Heart left ventricle (tissue), 16 donors: Measurements from ENCODE around the gene ZNF804B. TPM values are rescaled to one million over a fixed set of nuclear protein-coding genes. Genes with fewer than 3 reads are reported as not detected.

ENCODE experiments used
- ATAC-seq, 4 donors: fragments of 200-7000 bp; cut with Tn5 transposase; one replicate each; pipeline ENCODE4 v1.9.1; 2020 to 2022; ENCODE audit warnings: moderate library complexity in 4 of 4, mild to moderate bottlenecking in 3 of 4, moderate number of reproducible peaks in 1 of 4
- DNase-seq, 5 donors: peaks; one replicate each; pipeline ENCODE4 v3.0.0-alpha.2; 2020
- H3K27ac ChIP-seq, 12 donors: fragments of 200-600 bp; sonication (generic) in 4 of 12; one replicate each; pipeline versions ENCODE4 v1.5.0 to v1.8.0; 2016 to 2022; ENCODE audit warnings: mild to moderate bottlenecking in 2 of 12
- H3K27me3 ChIP-seq, 9 donors: fragments of 200-600 bp; sonication (generic) in 2 of 9; one replicate each; pipeline versions ENCODE4 v1.5.1 to v1.8.0; 2016 to 2022; ENCODE audit warnings: mild to moderate bottlenecking in 3 of 9
- H3K36me3 ChIP-seq, 9 donors: fragments of 200-600 bp; sonication (generic) in 2 of 9; one replicate each; pipeline versions ENCODE4 v1.5.0 to v1.8.0; 2018 to 2022; ENCODE audit warnings: mild to moderate bottlenecking in 2 of 9
- H3K4me1 ChIP-seq, 12 donors: fragments of 200-600 bp; sonication (generic) in 4 of 12; one replicate each; pipeline versions ENCODE4 v1.5.0 to v1.8.0; 2016 to 2022; ENCODE audit warnings: mild to moderate bottlenecking in 3 of 12
- H3K4me3 ChIP-seq, 12 donors: fragments of 200-600 bp; sonication (generic) in 4 of 12; one replicate each; pipeline versions ENCODE4 v1.5.0 to v1.8.0; 2017 to 2022; ENCODE audit warnings: mild to moderate bottlenecking in 9 of 12, moderate library complexity in 4 of 12
- H3K9me3 ChIP-seq, 12 donors: fragments of 200-600 bp; sonication (generic) in 4 of 12; one replicate each; pipeline versions ENCODE4 v1.5.0 to v1.8.0; 2016 to 2022; ENCODE audit warnings: mild to moderate bottlenecking in 1 of 12
- CTCF ChIP-seq, 12 donors: fragments of 200-600 bp; sonication (generic) in 4 of 12; IDR thresholded peaks; one replicate each; pipeline versions ENCODE4 v1.5.0 to v1.8.0; 2018 to 2022; ENCODE audit warnings: antibody characterized with exemption in 12 of 12, mild to moderate bottlenecking in 5 of 12
- POLR2A ChIP-seq, 2 donors: fragments of 450-650 bp; IDR thresholded peaks; one replicate each; pipeline ENCODE4 v1.6.1; 2017; ENCODE audit warnings: antibody characterized with exemption in 2 of 2, mild to moderate bottlenecking in 2 of 2, moderate library complexity in 2 of 2
- WGBS, 4 donors: extraction: QIAGEN DNeasy Blood & Tissue Kit in 2 of 4; methylation state at CpG; one replicate each; pipeline versions ENCODE4 v1.1.5 to v1.1.7; 2013 to 2018; 5-methylcytosine and 5-hydroxymethylcytosine counted together
- intact Hi-C, 10 donors: fragments of 100-400 bp; cut with DNase I; formaldehyde crosslinking; loops; one replicate each; pipeline versions ENCODE4 v1.11.1 to v1.14.2; 2022
- polyA plus RNA-seq, 2 donors: library from polyadenylated mRNA; stranded (reverse); fragments of 200-250 nt; gene quantifications; one replicate each; pipeline ENCODE4 v1.2.3, GENCODE V29; 2013
- total RNA-seq, 9 donors: library from RNA; depleted of rRNA in 2 of 9; stranded (reverse); fragments of >200 nt in 2 of 9; fragmentation: NEBNext Ultra II Directional in 3 of 9; extraction: Animal tissue kit (Norgen Biotek cat#: 25700) in 3 of 9; gene quantifications; one replicate each; pipeline versions ENCODE4 v1.1.0 to v1.2.4, GENCODE V29; 2016 to 2023
- donor health status: ischemic (EF 13 %, LVEDD 7.1; RV severe dilation, severe dysfunction).
- donor health status: healthy with polysubstance abuse.
- donor health status: DM: no; HTN: yes; CAD: no.
- donor health status: DM: no; HTN: no; CAD: no.
- donor health status: ischemic (EF 25% LVEDD 6.9; RV normal size, moderate dysfunction).
- donor health status: ischemic (EF 25% LVEDD 5.7; RV mildly dilated, moderate dysfunction).
- donor health status: healthy.
- donor health status: DM: yes; HTN: yes; CAD: no.
- donor health status: ischemic (EF 35%, LVEDD 5.7; RV mildly dilated, moderate dysfunction).
- donor health status: nonischemic (EF 11% LVEDD 7.7; RV severe dilation, severe dysfunction).
- donor health status: DM: yes; HTN: yes; CAD: no.
- donor health status: PGD.
- donor health status: ischemic (EF 29% LVEDD 5.4; RV normal size, mild dysfunction).
- donor health status: nonischemic (EF 23%, LVEDD 6.1; RV moderate dilation, normal function).

The ZNF804B gene
- total and polyA plus RNA-seq, 11 donors: not detected

GRCh38 chr7:89091550-89091949, 332.1 kb downstream of the ZNF804B start:
- no peak for ATAC-seq
- DNase-seq: no peak
- TF ChIP-seq CTCF (IDR thresholded peaks at IDR 0.05) (no peak), POLR2A (IDR thresholded peaks at IDR 0.05) (no peak)
- Histone ChIP-seq H3K27me3 (no peaks in the 10 kb centered on the region), H3K27ac (no peak overlapping the region), H3K4me3 (no peak overlapping the region), H3K36me3 (no peaks in the 10 kb centered on the region), H3K4me1 (no peaks in the 10 kb centered on the region), H3K9me3 (no peaks in the 10 kb centered on the region)
- intact Hi-C loops: no loop called here
- WGBS, 4 donors: 70 to 88% (median 82%) methylated on average over 1 of the region's 1 CpG

GRCh38 chr7:89094269-89094668, 334.8 kb downstream of the ZNF804B start:
- intact Hi-C loops: no loop called here
- no peaks in the 10 kb centered on the region for H3K9me3 ChIP-seq
- DNase-seq (no peak), ATAC-seq (no peak)
- no peak for TF ChIP-seq POLR2A (IDR thresholded peaks at IDR 0.05)
- TF ChIP-seq CTCF (IDR thresholded peaks at IDR 0.05): no peak
- no peaks in the 10 kb centered on the region for H3K27me3 ChIP-seq
- WGBS, 4 donors: 80 to 85% (median 83%) methylated on average over 3 of the region's 3 CpGs
- no peaks in the 10 kb centered on the region for H3K4me1 ChIP-seq
- H3K4me3 ChIP-seq: no peak overlapping the region
- no peaks in the 10 kb centered on the region for H3K36me3 ChIP-seq
- no peak overlapping the region for H3K27ac ChIP-seq

GRCh38 chr7:89103564-89103963, 344.1 kb downstream of the ZNF804B start:
- Histone ChIP-seq H3K9me3 (no peaks in the 10 kb centered on the region), H3K27ac (no peak overlapping the region), H3K4me3 (no peak overlapping the region), H3K36me3 (no peaks in the 10 kb centered on the region), H3K4me1 (no peaks in the 10 kb centered on the region), H3K27me3 (no peaks in the 10 kb centered on the region)
- TF ChIP-seq POLR2A (IDR thresholded peaks at IDR 0.05) (no peak), CTCF (IDR thresholded peaks at IDR 0.05) (no peak)
- DNase-seq (no peak), ATAC-seq (no peak)
- intact Hi-C loops: no loop called here

GRCh38 chr7:89104748-89105685, 345.5 kb downstream of the ZNF804B start:
- 77 to 84% (median 81%) methylated on average over 6 of the region's 6 CpGs for WGBS, 4 donors
- no peaks in the 10 kb centered on the region for H3K36me3 ChIP-seq
- DNase-seq (no peak), ATAC-seq (no peak)
- no peaks in the 10 kb centered on the region for H3K27me3 ChIP-seq
- H3K4me1 ChIP-seq: no peaks in the 10 kb centered on the region
- no peaks in the 10 kb centered on the region for H3K9me3 ChIP-seq
- TF ChIP-seq POLR2A (IDR thresholded peaks at IDR 0.05): no peak
- TF ChIP-seq CTCF (IDR thresholded peaks at IDR 0.05): no peak
- intact Hi-C loops: no loop called here
- H3K27ac ChIP-seq: no peak overlapping the region
- no peak overlapping the region for H3K4me3 ChIP-seq
